Subcutaneous adipose tissue (tissue), 4 donors: ENCODE results near the gene HIPK2. TPM values are rescaled to one million over a fixed set of nuclear protein-coding genes. Genes with fewer than 3 reads are reported as not detected.

ENCODE experiments used
- CTCF ChIP-seq: fragments of 450-650 bp; IDR thresholded peaks from one replicate; pipeline ENCODE4 v1.5.1; 2016; ENCODE audit warnings: low read depth, mild to moderate bottlenecking, control low read depth, antibody characterized with exemption, moderate library complexity
- total RNA-seq, 4 donors: library from RNA; depleted of rRNA; stranded (reverse); fragments of >200 nt; gene quantifications; one replicate each; pipeline ENCODE4 v1.1.0, GENCODE V29; 2016

Gene HIPK2
- total RNA-seq, 4 donors from 2014 or later = 30.4 to 89.8 (median 60.9) TPM

- TF ChIP-seq CTCF = no peak
Measured at GRCh38 chr7:139675127-139676125, 102.4 kb downstream of the HIPK2 start.

GRCh38 chr7:139674752-139675126 lies 103.1 kb downstream of the HIPK2 start:
- no peak for TF ChIP-seq CTCF

- TF ChIP-seq CTCF = no peak
Measured at GRCh38 chr7:139674341-139674740, 103.5 kb downstream of the HIPK2 start.

- no peak for TF ChIP-seq CTCF
Measured at GRCh38 chr7:139673762-139674161, 104.0 kb downstream of the HIPK2 start.

GRCh38 chr7:139673230-139673629 lies 104.6 kb downstream of the HIPK2 start:
- TF ChIP-seq CTCF = no peak

- TF ChIP-seq CTCF = no peak
Measured at GRCh38 chr7:139671967-139672366, 105.8 kb downstream of the HIPK2 start.
